HG02885 (cell line): ENCODE data around the gene CFAP46.
"Not testable (repeated sequence)": the region's sequence is repeated elsewhere in the genome, so short reads cannot be mapped to it uniquely, and the experiment has no call there.

ENCODE experiments used
- ATAC-seq: cut with Tn5 transposase; IDR thresholded peaks from one replicate; pipeline ENCODE4 v1.9.1; 2021; ENCODE audit warnings: mild to moderate bottlenecking; ENCODE audit not compliant: unreplicated experiment, poor library complexity

CFAP46 gene

GRCh38 chr10:132784866-132785722 lies 157.3 kb downstream of the CFAP46 start:
- ATAC-seq = no peak

DNA sequence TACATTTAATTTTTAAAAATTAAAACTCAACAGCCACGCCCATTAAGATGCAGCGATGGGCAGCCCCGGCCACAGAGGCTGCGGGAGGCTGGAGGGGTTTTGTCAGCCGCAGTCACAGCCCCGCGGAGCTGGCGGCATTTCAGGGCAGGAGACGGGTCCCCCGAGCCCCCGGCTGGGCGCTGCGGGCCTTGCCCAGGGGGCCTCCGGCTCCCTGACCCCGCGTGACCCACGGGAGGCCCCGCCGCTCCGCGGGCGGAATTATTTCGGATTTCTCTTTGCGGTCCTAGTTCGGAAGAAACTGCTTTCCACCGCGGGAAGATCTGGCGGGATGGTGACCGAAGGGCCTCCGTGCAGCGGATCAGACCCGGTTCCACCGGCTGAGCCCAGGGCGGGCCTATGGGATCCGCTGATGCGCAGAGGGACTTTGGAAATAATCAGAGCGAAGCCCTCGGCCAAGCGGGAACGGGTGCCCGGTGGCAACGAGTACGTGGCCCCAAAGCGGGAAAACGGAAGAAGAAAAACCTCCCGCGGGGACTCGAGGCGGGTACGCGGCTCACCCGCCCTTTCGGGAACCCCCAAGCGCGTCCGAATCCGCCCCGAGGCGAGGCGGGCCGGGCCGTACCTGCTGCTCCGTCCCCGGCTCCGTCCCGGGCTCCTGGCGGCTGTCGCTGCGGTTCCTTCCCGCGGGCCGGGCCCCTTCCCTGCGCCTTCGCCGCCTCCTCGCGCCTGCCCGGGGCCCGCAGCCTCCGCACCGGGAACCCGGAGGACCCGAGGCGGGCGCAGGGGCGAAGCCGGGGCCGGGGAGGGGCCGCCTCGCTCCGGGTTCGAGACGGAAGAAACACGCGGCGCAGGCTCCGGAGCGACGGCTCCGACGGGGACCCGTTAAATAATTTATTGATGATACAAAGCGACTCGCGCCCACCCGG lies 158.2 kb downstream of the CFAP46 start:
- no peak for ATAC-seq

- ATAC-seq = no peak
These were observed 159.0 kb downstream of the CFAP46 start for GRCh38 chr10:132783165-132783939.

- no peak for ATAC-seq
These were observed 160.8 kb downstream of the CFAP46 start for GRCh38 chr10:132781556-132781955.

DNA sequence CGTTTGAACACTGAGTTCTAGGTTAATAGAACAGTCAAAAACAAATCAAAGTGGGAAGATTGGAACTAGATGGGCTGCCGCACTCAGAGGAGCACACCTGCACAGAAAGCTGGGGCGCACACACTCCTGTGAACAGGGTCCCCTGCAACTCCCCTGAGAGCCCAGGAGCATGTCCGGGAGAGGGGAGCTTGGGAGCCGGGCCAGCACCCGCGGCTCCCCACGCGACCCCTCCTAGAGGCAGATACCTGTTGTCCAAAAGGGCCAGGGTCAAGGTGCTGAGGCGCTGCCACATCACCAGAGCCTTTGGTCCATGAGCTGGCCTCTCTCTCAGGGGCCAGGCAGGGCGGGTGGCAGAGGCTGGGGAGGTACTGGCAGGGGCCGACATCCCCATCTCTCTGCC lies 162.0 kb downstream of the CFAP46 start:
- ATAC-seq = no peak

DNA sequence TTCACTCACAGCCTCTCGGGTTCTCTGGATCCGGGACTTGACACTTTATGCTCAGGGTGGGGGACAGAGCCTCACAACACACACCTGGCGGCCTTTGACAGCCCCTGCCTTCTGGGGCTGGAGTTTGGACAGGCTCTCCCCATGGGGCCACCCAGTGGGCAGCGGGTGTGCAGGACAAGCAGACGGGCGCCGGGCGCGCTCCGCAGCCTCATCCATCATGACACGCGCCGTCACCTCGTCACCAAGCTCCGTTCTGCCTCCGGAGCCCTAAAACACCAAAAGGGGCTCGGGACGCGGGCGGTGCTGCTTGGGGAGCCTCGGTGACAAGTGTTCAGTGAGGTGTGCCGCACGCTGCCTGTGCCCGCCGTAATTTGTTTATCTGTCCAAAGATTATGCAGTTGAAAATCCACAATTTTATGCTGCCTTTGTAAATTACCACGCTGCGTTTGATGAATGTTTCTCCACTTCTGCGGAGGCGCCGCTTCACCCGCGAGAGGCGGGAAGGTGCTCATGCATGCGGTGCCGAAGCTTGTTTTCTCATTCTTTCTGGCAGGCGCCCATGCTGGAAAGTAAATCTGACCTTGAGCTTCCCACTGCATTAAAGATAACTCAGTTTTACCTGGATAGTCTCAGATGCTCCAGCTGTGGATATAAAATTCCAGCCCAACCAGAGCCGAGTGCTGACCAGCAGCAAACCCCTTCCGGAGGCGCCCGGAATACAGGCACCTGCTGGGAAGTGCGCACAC lies 162.6 kb downstream of the CFAP46 start:
- ATAC-seq = no peak

DNA sequence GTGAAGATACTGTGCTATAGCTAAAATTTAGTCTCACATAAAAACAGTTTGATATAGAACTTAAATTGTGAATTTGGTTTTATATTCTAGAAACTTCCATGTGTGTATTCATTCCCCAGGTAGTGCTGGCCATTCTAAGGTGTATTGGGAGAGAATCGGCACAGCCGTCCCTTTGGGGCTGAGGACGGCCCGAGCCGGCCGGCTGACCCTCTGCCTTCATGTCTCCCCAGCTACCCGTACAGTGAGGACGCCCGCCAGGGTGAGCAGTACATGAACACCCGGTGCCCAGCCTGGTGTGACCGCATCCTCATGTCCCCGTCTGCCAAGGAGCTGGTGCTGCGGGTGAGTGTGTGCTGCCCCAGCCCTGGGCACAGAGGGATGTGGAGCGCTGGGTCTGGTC lies 164.9 kb downstream of the CFAP46 start:
- ATAC-seq = no peak

DNA sequence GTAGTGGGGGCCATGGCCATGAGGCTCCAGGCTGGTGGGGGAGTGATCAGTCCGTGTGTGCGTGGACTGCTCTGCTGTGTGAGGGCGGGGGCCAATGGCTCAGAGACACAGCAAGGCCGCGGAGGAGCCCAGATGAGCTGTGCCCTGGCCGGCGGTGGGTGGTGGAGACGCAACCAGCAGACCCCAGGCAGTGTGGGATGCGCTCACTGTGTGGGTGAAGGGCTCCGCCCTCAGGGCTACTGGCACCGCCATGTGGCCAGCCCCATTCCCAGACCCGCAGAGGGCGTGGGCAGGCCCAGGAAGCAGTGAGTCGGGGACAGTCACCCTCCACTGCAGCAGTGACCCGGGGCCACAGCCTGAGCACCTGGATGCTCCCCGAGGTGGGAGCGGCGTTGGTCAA lies 165.5 kb downstream of the CFAP46 start:
- no peak for ATAC-seq

DNA sequence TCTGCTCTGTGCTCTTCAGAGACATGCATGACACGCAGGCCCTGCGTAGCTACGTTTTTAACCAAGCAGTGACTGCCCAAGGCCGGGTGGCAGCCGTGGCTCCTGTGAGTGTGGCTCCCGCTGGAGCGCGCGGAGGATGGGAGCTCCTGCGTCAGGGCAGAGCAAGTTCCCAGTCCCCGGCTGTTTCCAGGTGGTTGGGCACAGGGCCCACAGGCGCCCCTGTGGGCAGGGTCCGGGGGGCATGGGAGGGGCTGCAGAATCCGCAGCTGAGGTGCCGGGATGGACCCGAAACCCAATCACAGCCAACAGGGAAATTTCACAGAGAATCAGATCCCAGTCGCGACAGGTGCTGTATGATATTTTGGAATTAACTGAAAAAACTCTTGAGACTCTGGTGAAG lies 166.2 kb downstream of the CFAP46 start:
- ATAC-seq = no peak

GRCh38 chr10:132774902-132775863 lies 167.2 kb downstream of the CFAP46 start:
- ATAC-seq = no peak

DNA sequence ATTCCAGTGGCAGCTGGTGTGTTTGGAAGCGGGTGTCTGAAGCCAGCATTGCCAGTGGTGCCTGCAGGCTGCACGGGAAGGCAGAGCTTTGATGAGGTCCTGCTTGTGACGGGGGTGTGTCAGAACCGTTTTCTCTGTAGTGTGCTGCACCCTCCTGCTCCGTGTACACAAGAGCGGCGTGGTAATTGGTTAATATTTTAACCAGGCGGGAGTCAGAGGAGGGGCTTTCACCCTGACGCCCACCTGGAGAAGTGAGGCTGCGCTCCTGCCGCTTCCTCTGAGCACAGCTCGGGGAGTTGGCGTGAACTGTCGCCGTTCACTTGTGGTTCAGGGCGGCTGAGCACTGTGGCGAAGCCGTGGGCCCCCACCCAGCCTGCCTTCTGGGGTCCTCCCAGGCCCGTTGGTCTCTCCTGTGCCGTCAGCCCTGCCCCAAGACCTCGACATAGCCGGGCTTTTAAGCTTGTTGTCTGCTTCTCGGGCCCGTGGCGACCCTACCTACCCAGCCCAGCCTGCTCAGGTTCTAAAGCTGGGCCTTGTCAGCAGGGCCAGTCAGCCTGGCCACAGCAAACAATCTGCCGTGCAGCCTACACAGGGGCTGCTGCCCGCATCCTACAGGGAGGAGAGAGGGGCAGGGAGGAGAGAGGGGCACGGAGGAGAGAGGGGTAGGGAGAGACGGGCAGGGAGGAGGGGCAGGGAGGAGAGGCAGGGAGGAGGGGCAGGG lies 168.0 kb downstream of the CFAP46 start:
- ATAC-seq = no peak

DNA sequence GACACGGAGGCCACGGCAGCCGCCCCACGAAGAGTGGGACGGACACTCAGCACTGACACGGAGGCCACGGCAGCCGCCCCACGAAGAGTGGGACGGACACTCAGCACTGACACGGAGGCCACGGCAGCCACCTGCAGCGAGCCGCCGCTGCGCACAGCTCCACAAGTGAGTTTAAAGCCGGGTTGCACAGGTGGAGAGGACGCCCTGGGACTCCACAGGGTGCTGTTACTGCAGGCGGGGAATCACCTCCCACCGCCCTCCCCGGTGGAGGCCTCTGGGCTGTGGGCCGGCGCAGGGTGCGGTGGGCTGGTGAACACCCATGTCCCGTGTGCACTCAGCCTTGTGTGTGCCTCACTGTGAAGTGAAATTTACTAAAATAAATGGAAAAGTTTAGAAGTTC lies 169.6 kb downstream of the CFAP46 start:
- ATAC-seq = not testable (repeated sequence)

GRCh38 chr10:132770061-132771021 lies 172.0 kb downstream of the CFAP46 start:
- ATAC-seq = no peak

DNA sequence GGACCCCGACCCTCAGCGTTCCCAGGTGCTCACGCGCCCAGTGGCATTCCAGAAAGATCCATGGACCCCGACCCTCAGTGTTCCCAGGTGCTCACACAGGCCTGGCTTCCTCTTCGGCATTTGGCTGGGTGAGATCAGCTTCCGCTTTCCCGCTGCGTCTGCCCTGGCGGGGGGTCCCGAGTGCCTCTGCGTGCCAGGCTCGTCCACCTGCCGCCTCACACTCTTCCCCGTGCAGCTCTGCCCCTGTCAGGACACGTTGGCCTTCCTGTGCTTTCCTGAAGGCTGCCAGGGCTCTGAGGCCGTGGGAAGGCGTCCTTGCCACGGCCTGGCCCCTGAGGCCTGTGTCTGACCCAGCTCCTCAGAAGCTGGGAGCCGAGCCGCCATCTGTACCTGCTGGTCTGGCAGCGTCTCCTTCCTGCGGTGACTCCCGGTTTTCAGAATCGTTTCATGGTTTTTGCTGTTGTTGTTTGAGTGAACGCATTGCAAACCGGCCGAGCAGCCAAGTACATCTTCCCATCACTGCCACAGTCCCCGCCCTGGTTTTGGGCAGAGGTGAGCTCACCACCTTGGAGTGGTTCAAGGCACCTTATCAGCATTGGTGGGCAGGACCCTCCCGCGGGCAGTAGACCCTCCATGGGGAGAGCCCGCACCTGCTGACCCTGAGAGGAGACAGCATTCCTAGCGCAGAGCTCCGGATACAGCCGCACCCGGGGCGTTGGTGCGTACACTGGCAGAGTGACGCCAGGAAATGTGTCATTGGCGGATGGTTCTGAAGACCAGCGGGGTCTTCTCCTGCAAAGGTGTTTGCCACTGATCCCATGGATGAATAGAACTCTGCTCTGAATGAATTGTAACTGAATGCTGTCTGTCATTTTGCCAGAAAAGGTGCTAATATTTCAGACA lies 173.8 kb downstream of the CFAP46 start:
- no peak for ATAC-seq

- ATAC-seq = no peak
These were observed 176.1 kb downstream of the CFAP46 start for GRCh38 chr10:132766291-132766690.

GRCh38 chr10:132765435-132765834 lies 176.9 kb downstream of the CFAP46 start:
- no peak for ATAC-seq
